Mononuclear cell (primary cell): Measurements from ENCODE around the gene SMAP2. TPM values are rescaled to one million over a fixed set of nuclear protein-coding genes. Genes with fewer than 3 reads are reported as not detected.
A peak's percentile ranks its signal among the peaks of the same experiment; 100 is the strongest.
"Not testable (repeated sequence)": the region's sequence is repeated elsewhere in the genome, so short reads cannot be mapped to it uniquely, and the experiment has no call there.

ENCODE experiments used
- H3K27me3 ChIP-seq: 2 replicates; pipeline ENCODE4 v1.6.0; 2011; ENCODE audit warnings: low read length, control low read depth; ENCODE audit not compliant: insufficient read depth
- H3K4me1 ChIP-seq: 2 replicates; pipeline ENCODE4 v1.5.1; 2011; ENCODE audit warnings: mild to moderate bottlenecking, low read length, control low read depth; ENCODE audit not compliant: insufficient read depth
- H3K4me3 ChIP-seq: 2 replicates; pipeline ENCODE4 v1.5.1; 2011; ENCODE audit warnings: mild to moderate bottlenecking, low read length, moderate library complexity
- H3K9me3 ChIP-seq: 2 replicates; pipeline ENCODE4 v1.5.1; 2011; ENCODE audit warnings: low read depth, mild to moderate bottlenecking, control low read depth, low read length
- total RNA-seq: library from RNA; depleted of rRNA; stranded (reverse); fragments of >200 nt; gene quantifications from one replicate; pipeline ENCODE4 v1.2.3, GENCODE V29; 2012

SMAP2 gene
- total RNA-seq, 1 donor = 201 TPM

GRCh38 chr1:40383488-40384412 is 10.2 kb downstream of the SMAP2 start:
- no peaks in the 10 kb centered on the region for H3K9me3 ChIP-seq
- H3K4me1 ChIP-seq = peaks cover 95% of the 10 kb centered on the region
- peak overlapping the region; percentile 1 for H3K4me3 ChIP-seq
- H3K27me3 ChIP-seq = no peaks in the 10 kb centered on the region

DNA sequence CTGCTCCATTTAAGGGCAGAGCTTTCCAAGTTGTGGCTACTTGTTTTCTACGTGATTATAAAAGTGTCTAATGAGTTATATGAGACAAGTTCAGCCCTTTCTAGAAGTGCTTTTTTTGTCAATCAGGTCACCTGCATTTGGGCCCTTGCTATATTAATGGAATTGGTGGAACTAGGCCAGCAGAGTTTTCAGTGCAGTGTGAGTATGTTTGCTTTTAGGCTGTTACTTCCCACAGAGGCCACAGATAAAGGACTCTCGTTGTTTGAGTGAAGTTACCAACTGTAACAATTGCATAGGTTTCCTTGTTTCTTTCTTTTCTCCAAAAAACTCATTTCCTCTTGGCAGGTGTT is 10.9 kb downstream of the SMAP2 start:
- Histone ChIP-seq H3K4me3 (peak overlapping the region; percentile 1), H3K4me1 (peaks cover 95% of the 10 kb centered on the region), H3K9me3 (no peaks in the 10 kb centered on the region), H3K27me3 (no peaks in the 10 kb centered on the region)

- H3K27me3 ChIP-seq = no peaks in the 10 kb centered on the region
- H3K4me1 ChIP-seq = peaks cover 95% of the 10 kb centered on the region
- H3K4me3 ChIP-seq = no peak overlapping the region
- no peaks in the 10 kb centered on the region for H3K9me3 ChIP-seq
These were observed 11.4 kb downstream of the SMAP2 start for GRCh38 chr1:40384887-40385286.

GRCh38 chr1:40385437-40386358 is 12.2 kb downstream of the SMAP2 start:
- Histone ChIP-seq H3K4me1 (peaks cover 95% of the 10 kb centered on the region), H3K9me3 (no peaks in the 10 kb centered on the region), H3K4me3 (peak overlapping the region; percentile 21), H3K27me3 (no peaks in the 10 kb centered on the region)

DNA sequence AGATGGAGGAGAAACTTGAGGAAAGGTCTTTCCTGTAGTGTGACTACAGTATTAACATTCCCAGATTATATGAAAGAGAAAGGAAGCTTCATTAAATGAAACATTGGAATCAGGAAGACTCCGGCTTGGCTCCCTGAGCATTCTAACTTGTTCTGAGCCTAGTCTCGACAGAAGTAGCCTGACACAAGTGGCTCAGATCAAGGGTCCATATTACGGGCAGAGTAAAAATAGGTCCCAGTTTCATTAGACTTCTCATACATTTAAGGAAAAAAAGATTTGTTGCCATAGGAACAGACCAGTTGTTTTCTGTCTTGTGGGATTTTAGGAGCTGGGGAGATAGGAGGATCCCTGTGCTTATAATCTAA is 12.8 kb downstream of the SMAP2 start:
- H3K27me3 ChIP-seq = no peaks in the 10 kb centered on the region
- H3K4me3 ChIP-seq = peak overlapping the region; percentile 21
- H3K4me1 ChIP-seq = peaks cover 97% of the 10 kb centered on the region
- H3K9me3 ChIP-seq = no peaks in the 10 kb centered on the region

- peak overlapping the region; percentile 1 for H3K4me3 ChIP-seq
- H3K9me3 ChIP-seq = no peaks in the 10 kb centered on the region
- peaks cover 97% of the 10 kb centered on the region for H3K4me1 ChIP-seq
- H3K27me3 ChIP-seq = no peaks in the 10 kb centered on the region
These were observed 13.3 kb downstream of the SMAP2 start for GRCh38 chr1:40386796-40387195.

DNA sequence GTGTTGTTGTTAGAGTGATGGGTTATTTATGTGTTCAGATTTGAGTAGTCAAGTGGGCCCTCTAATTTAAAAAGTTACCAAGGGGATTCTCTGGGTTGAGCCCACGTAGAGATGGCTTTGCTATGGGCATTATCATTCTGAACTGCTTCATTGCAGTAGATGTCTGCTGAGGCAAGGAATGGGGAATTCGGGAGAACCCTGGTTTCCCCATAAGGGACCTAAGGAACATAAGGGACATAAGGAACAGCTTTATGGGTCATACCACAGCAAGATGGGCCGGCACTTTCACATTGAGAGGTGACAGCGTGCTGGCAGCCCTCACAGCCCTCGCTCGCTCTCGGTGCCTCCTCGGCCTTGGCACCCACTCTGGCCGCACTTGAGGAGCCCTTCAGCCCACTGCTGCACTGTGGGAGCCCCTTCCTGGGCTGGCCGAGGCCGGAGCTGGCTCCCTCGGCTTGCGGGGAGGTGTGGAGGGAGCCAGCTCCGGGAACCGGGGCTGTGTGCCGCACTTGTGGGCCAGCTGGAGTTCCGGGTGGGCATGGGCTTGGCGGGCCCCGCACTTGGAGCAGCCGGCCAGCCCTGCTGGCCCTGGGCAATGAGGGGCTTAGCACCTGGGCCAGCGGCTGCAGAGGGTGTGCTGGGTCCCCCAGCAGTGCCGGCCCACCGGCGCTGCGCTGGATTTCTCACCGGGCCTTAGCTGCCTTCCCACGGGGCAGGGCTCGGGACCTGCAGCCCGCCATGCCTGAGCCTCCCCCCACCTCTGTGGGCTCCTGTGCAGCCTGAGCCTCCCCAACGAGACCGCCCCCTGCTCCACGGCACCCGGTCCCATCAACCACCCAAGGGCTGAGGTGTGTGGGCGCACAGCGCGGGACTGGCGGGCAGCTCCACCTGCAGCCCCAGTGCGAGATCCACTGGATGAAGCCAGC is 14.1 kb downstream of the SMAP2 start:
- not testable (repeated sequence) for H3K27me3 ChIP-seq, H3K9me3 ChIP-seq, H3K4me3 ChIP-seq
- peaks cover 97% of the 10 kb centered on the region for H3K4me1 ChIP-seq

DNA sequence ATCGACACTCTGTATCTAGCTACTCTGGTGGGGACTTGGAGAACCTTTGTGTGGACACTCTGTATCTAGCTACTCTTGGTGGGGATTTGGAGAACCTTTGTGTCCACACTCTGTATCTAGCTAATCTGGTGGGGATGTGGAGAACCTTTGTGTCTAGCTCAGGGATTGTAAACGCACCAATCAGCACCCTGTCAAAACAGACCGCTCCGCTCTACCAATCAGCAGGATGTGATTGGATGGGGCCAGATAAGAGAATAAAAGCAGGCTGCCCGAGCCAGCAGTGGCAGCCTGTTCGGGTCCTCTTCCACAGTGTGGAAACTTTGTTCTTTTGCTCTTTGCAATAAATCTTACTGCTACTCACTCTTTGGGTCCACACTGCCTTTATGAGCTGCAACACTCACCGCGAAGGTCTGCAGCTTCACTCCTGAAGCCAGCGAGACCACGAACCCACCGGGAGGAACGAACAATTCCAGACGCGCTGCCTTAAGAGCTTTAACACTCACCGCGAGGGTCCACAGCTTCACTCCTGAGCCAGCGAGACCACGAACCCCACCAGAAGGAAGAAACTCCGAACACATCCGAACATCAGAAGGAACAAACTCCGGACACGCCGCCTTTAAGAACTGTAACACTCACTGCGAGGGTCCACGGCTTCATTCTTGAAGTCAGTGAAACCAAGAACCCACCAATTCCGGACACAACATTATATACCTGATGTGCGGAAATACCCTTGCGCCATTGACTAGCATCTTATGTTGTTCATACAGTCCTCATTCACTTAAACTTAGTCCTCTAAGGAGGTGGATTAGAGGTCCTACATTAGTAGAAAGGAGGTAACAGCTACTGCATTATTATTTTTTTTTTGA is 15.2 kb downstream of the SMAP2 start:
- H3K4me3 ChIP-seq = peak overlapping the region; percentile 10

GRCh38 chr1:40389322-40389803 is 15.8 kb downstream of the SMAP2 start:
- H3K4me3 ChIP-seq = peak overlapping the region; percentile 10
- no peaks in the 10 kb centered on the region for H3K27me3 ChIP-seq
- no peaks in the 10 kb centered on the region for H3K9me3 ChIP-seq
- H3K4me1 ChIP-seq = peaks cover 97% of the 10 kb centered on the region

More for the DNA sequence above, 15.2 kb downstream of the SMAP2 start:
- peaks cover 97% of the 10 kb centered on the region for H3K4me1 ChIP-seq
- H3K27me3 ChIP-seq, H3K9me3 ChIP-seq: not testable (repeated sequence)

GRCh38 chr1:40389871-40390560 is 16.5 kb downstream of the SMAP2 start:
- H3K4me1 ChIP-seq = peaks cover 97% of the 10 kb centered on the region
- H3K9me3 ChIP-seq = no peaks in the 10 kb centered on the region
- no peaks in the 10 kb centered on the region for H3K27me3 ChIP-seq
- H3K4me3 ChIP-seq = no peak overlapping the region

DNA sequence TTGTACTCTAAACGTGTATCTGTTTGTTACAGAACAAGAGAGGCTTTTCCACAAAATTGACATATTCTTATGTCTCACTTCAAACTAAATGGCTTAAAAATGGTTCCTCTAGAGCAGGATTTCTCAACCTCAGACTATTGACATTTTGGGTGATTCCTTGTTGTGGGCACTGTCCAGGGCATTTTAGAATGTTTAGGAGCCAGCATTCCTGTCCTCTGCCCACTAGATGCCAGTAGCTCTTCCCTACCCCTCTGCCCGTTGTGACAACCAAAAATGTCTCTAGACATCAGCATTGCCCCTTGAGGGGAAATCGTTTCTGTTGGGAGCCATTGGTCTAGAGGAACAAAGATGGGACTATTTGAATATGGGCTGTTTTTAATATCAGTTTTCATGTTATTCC is 17.3 kb downstream of the SMAP2 start:
- Histone ChIP-seq H3K4me1 (peaks cover 99% of the 10 kb centered on the region), H3K4me3 (no peak overlapping the region), H3K9me3 (no peaks in the 10 kb centered on the region), H3K27me3 (no peaks in the 10 kb centered on the region)

DNA sequence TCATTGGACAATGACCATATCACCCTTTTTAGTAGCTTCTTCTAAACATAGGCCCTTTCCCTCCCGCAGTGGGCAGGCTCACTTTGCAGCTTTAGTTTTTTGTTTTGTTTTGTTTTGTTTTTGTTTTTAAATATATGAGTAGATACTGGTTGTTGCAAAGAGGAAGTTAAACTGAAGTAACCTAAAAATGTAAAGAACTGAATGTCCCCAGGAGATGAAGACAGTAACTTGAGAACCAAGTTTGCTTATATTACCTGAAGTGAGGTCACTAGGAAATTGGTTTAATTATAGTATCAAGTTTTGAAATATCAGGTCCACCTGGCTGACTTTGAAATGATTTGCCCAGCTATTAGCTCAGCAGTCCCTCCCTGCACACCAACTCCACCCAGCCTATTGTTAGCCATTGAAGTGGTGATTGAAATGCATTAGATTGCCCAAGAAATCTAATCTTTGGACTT is 18.2 kb downstream of the SMAP2 start:
- no peaks in the 10 kb centered on the region for H3K27me3 ChIP-seq
- H3K9me3 ChIP-seq = no peaks in the 10 kb centered on the region
- peaks cover 99% of the 10 kb centered on the region for H3K4me1 ChIP-seq
- no peak overlapping the region for H3K4me3 ChIP-seq

- Histone ChIP-seq H3K27me3 (no peaks in the 10 kb centered on the region), H3K4me3 (no peak overlapping the region), H3K4me1 (peaks cover 99% of the 10 kb centered on the region), H3K9me3 (no peaks in the 10 kb centered on the region)
These were observed 18.7 kb downstream of the SMAP2 start for GRCh38 chr1:40392221-40392620.
